C4-2B (cell line): ENCODE results near the gene CEP290.
A peak's percentile ranks its signal among the peaks of the same experiment; 100 is the strongest.

Experiments
- ZFX ChIP-seq: fragments of 450-650 bp; IDR thresholded peaks from 2 replicates; pipeline ENCODE4 v1.6.1; 2017
- TF ChIP-seq, protein P1 (sequence below): fragments of 450-650 bp; conservative IDR thresholded peaks from 2 replicates; pipeline ENCODE4 v1.5.1; 2017; ENCODE audit warnings: mild to moderate bottlenecking

DNA sequence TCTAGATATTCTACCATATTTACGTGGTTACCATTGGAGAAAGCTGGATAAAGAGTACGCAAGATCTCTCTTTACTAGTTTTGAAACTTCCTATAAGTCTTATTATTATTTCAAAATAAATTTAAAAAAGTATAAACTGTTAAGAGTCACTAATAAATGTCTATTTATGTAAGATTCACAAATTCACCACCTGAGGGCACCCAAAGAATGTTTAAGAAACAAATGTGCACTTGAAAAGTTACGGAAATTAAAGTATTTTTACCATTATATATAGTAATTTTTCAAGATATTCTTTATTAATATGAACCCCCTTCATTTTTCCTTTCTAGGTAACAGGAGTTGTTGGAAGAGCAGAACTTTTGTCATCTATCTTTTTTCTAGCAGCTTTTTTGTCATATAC is 12.1 kb upstream of the CEP290 start:
- TF ChIP-seq, protein P1, sequence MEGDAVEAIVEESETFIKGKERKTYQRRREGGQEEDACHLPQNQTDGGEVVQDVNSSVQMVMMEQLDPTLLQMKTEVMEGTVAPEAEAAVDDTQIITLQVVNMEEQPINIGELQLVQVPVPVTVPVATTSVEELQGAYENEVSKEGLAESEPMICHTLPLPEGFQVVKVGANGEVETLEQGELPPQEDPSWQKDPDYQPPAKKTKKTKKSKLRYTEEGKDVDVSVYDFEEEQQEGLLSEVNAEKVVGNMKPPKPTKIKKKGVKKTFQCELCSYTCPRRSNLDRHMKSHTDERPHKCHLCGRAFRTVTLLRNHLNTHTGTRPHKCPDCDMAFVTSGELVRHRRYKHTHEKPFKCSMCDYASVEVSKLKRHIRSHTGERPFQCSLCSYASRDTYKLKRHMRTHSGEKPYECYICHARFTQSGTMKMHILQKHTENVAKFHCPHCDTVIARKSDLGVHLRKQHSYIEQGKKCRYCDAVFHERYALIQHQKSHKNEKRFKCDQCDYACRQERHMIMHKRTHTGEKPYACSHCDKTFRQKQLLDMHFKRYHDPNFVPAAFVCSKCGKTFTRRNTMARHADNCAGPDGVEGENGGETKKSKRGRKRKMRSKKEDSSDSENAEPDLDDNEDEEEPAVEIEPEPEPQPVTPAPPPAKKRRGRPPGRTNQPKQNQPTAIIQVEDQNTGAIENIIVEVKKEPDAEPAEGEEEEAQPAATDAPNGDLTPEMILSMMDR, result peak; percentile 58
- no peak for TF ChIP-seq ZFX
